IgD-negative memory B cell (primary cell): ENCODE measurements around the gene THAP9. TPM values are rescaled to one million over a fixed set of nuclear protein-coding genes. Genes with fewer than 3 reads are reported as not detected.
A peak's percentile ranks its signal among the peaks of the same experiment; 100 is the strongest.

Experiments used
- H3K27ac Mint-ChIP-seq, 3 donors: one replicate each; pipeline ENCODE4 v1.8.0; 2020 to 2022; ENCODE audit warnings: mild to moderate bottlenecking in 3 of 3, mixed read lengths in 3 of 3, moderate library complexity in 1 of 3
- H3K27me3 Mint-ChIP-seq: one replicate; pipeline ENCODE4 v1.8.0; 2021; ENCODE audit warnings: mixed read lengths
- H3K36me3 Mint-ChIP-seq: one replicate; pipeline ENCODE4 v1.8.0; 2020; ENCODE audit warnings: mild to moderate bottlenecking, mixed read lengths
- H3K4me1 Mint-ChIP-seq, 3 donors: one replicate each; pipeline ENCODE4 v1.8.0; 2020 to 2022; ENCODE audit warnings: mixed read lengths in 3 of 3, mild to moderate bottlenecking in 1 of 3
- H3K4me3 Mint-ChIP-seq, 4 donors: one replicate each; pipeline ENCODE4 v1.8.0; 2020 to 2022; ENCODE audit warnings: mild to moderate bottlenecking in 4 of 4, mixed read lengths in 4 of 4, moderate library complexity in 3 of 4
- H3K9me3 Mint-ChIP-seq, 3 donors: one replicate each; pipeline ENCODE4 v1.8.0; 2020 to 2021; ENCODE audit warnings: mixed read lengths in 3 of 3, mild to moderate bottlenecking in 1 of 3
- polyA plus RNA-seq: library from polyadenylated mRNA; unstranded; fragments of 300-500 nt; fragmentation: Illumina TruSeq; gene quantifications from one replicate; pipeline ENCODE4 v1.2.3, GENCODE V29; 2021

THAP9 gene
- polyA plus RNA-seq, 1 donor from 2014 or later = 2.0 TPM

DNA sequence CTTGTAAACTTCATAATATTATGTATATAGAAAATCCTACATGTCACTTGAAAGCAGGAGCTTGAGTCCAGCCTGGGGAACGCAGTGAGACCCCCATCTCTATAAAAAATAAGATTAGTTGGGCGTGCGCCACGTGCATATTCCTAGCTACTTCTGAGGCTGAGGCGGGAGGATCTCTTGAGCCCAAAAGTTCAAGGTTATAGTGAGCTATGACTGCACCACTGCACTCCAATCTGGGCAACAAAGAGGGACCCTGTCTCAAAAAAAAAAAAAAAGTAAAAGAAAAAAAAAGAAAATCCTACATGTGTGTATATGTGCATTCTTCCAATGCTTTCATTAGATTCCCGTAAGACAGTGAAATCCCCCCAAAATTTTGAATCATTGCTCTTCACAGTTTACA lies 11.2 kb upstream of the THAP9 start:
- Mint-ChIP-seq H3K27me3 (no peaks in the 10 kb centered on the region), H3K36me3 (peaks cover 3% of the 10 kb centered on the region), H3K4me1 (peaks cover 18 to 43% (median 32%) of the 10 kb centered on the region in 3 donors), H3K27ac (peak overlapping the region in 1 of 3 donors; percentile 97), H3K9me3 (no peaks in the 10 kb centered on the region), H3K4me3 (peak overlapping the region; percentile 92 to 99 (median 96))

DNA sequence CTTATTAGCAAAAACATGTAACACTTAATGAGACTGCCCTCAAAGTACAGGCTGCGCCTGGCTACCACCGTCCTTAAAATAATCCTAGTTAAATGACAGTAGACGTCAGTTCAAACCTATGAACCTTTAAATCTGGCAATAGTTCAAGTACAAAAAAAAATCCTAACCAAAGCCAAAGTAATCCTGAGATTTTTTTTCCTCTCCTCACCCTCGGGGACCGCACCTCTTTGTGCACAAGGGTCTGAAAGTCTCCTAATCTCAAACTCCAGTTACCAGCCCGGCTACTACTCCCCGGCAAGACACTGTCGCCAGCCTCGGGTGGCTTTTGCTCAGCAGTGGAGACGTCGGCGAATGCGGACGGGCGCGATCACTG lies 10.0 kb upstream of the THAP9 start:
- H3K4me1 Mint-ChIP-seq = peaks cover 16 to 37% (median 28%) of the 10 kb centered on the region in 3 donors

DNA sequence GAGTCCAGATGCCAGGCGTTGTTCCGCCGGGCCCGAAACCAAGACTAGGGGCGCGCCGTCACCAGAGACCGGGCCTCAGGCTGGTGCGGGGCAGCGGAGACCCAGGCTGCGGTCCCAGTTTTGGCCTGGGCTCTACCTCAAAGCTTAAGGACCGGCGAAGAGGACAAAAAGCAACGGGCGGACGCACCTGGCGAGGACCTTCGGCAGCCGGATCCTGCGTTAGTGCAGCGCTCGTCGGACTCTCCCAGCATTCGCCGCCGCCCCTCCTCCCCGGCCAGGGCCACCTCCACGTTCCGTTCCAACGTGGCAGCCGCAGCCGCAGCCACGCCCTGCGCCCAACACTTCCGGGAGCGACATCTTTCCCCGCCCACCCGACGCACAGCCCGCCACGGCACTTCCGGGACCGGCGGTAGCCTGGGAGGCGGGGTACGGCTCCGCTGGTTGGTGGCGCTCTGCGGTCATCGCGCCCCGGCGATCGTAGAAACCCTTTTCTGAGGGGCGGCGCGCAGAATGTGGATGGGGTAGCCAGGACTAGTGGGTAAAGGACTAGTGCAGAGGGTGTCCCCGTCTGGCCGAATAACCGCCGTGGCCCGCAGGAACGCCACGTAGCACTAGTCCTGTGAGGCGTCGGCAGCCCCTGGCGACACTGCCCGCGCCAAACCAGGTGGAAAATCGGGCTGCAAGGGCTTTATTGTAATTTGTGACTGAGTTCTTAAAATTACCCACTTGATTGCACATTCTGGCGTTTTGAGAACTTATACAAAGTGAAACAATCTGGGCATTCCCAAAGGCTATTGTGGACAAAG lies 9.4 kb upstream of the THAP9 start, which contains the start of gene SEC31A:
TSS of gene SEC31A (minus strand) at position 253 of the 806 bp plus-strand sequence. CDS start 9,217 bp downstream, outside the sequence.
- peaks cover 11 to 33% (median 25%) of the 10 kb centered on the region in 3 donors for H3K4me1 Mint-ChIP-seq
- no peaks in the 10 kb centered on the region for H3K9me3 Mint-ChIP-seq
- peaks cover 6% of the 10 kb centered on the region for H3K36me3 Mint-ChIP-seq
- H3K4me3 Mint-ChIP-seq = peak within 1 kb of the TSS; percentile 92 to 99 (median 96)
- H3K27me3 Mint-ChIP-seq = no peaks in the 10 kb centered on the region
- H3K27ac Mint-ChIP-seq = peak within 1 kb of the TSS; percentile 95 to 98 (median 97)

More for the DNA sequence above, 10.0 kb upstream of the THAP9 start:
- H3K27ac Mint-ChIP-seq = peak overlapping the region; percentile 95 to 98 (median 97)
- H3K4me3 Mint-ChIP-seq = peak overlapping the region; percentile 92 to 99 (median 96)
- H3K9me3 Mint-ChIP-seq = no peaks in the 10 kb centered on the region
- no peaks in the 10 kb centered on the region for H3K27me3 Mint-ChIP-seq
- peaks cover 6% of the 10 kb centered on the region for H3K36me3 Mint-ChIP-seq

DNA sequence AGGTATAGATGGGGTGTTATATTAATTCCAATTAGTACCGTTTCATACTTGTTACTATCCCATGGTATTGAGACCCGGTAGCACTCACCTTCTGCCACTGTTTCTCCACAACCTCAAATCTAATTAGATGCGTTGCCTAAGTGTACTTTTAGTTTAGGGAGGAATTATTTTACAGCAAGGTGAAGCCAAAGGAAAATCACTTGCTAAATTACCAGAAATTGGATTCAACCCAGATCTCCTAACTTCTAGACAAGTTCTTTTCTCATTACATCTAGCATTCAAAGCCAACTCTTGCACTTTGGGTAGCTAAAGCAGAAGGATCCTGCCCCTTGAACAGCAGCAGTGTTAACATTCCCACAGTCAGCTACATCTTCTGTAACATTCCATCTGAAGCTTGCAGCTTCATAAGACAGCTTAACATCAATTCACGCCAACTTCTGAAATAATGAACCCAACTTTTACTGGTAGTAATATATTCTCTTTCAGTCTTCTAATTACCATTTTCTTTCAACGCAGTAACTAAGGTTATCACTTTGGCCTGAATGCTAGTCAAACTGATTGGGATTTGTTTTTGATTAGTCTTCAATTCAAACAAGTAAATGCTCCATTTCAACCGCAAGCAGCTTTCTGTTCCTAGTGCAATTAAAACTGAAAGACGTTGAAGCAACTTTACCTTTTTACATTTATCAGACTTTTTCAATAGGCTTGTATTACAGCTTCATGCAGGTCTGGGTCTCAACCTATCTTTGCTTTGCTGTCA lies 8.6 kb upstream of the THAP9 start:
- H3K27ac Mint-ChIP-seq = peak overlapping the region; percentile 95 to 98 (median 97)
- H3K36me3 Mint-ChIP-seq = peaks cover 6% of the 10 kb centered on the region
- H3K27me3 Mint-ChIP-seq = no peaks in the 10 kb centered on the region
- peak overlapping the region; percentile 92 to 99 (median 96) for H3K4me3 Mint-ChIP-seq
- no peaks in the 10 kb centered on the region for H3K9me3 Mint-ChIP-seq
- H3K4me1 Mint-ChIP-seq = peaks cover 13 to 31% (median 29%) of the 10 kb centered on the region in 3 donors

DNA sequence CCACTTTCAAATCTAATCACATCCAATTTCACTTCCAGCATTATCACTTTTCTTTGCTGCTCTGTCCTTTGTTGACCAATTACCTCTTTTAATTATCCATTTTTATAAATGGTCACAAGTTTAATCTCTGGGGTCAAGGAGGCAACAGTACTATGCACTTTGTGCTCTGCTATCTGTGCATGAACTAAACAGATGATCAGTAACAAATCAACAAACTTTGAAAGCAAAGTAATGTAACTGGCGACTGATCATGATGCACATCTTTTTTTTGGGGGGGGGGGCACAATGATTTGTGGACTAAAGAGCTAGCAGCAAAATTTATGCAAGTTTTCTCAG lies 8.1 kb upstream of the THAP9 start:
- H3K4me1 Mint-ChIP-seq = peaks cover 14 to 34% (median 27%) of the 10 kb centered on the region in 3 donors
- H3K27me3 Mint-ChIP-seq = no peaks in the 10 kb centered on the region
- H3K36me3 Mint-ChIP-seq = peaks cover 4% of the 10 kb centered on the region
- peak overlapping the region; percentile 95 to 98 (median 97) for H3K27ac Mint-ChIP-seq
- no peaks in the 10 kb centered on the region for H3K9me3 Mint-ChIP-seq
- H3K4me3 Mint-ChIP-seq = peak overlapping the region; percentile 23 to 99 (median 94)

DNA sequence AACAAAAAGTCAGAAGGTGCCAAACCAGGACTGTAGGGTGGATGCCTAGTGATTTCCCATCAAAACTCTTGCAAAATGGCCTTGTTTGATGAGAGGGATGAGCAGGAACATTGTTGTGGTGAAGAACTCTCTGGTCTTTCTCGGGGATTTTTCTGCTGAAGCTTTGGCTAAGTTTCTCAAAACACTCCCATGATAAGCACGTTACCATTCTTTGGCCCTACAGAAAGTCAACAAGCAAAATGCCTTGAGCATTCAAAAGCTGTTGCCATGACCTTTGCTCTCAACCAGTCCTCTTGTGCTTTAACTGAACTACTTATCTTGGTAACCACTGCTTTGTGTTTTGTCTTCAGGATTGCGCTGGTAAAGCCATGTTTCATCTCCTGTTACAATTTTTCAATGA lies 6.6 kb upstream of the THAP9 start:
- Mint-ChIP-seq H3K27me3 (no peaks in the 10 kb centered on the region), H3K4me1 (peaks cover 19 to 42% (median 35%) of the 10 kb centered on the region in 3 donors), H3K36me3 (peaks cover 4% of the 10 kb centered on the region), H3K4me3 (peak overlapping the region in 1 of 4 donors; percentile 74), H3K9me3 (no peaks in the 10 kb centered on the region), H3K27ac (peak overlapping the region in 2 of 3 donors; percentile 17 to 87)

DNA sequence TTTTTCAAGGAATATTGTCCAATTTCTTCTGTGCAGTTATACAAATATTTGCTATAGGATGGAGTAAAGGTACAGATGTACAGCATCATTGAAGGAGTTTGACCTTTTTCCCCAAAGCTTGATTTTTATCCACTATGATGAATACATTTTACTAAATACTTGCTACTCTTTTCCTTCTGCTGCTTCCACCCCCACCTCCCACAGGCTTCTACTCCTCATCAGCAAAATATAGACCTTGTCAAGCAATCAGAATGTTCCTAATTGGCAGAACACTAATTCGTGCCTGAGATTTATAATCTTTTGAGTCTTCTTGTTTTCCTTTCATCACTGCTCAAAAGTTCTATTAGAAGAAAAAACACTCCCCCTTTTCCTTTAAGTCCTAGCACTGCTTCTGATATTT lies 3.8 kb upstream of the THAP9 start:
- Mint-ChIP-seq H3K27ac (no peak overlapping the region), H3K4me1 (peaks cover 17 to 28% (median 23%) of the 10 kb centered on the region in 3 donors), H3K27me3 (no peaks in the 10 kb centered on the region), H3K9me3 (no peaks in the 10 kb centered on the region), H3K36me3 (peaks cover 4% of the 10 kb centered on the region), H3K4me3 (no peak overlapping the region)

DNA sequence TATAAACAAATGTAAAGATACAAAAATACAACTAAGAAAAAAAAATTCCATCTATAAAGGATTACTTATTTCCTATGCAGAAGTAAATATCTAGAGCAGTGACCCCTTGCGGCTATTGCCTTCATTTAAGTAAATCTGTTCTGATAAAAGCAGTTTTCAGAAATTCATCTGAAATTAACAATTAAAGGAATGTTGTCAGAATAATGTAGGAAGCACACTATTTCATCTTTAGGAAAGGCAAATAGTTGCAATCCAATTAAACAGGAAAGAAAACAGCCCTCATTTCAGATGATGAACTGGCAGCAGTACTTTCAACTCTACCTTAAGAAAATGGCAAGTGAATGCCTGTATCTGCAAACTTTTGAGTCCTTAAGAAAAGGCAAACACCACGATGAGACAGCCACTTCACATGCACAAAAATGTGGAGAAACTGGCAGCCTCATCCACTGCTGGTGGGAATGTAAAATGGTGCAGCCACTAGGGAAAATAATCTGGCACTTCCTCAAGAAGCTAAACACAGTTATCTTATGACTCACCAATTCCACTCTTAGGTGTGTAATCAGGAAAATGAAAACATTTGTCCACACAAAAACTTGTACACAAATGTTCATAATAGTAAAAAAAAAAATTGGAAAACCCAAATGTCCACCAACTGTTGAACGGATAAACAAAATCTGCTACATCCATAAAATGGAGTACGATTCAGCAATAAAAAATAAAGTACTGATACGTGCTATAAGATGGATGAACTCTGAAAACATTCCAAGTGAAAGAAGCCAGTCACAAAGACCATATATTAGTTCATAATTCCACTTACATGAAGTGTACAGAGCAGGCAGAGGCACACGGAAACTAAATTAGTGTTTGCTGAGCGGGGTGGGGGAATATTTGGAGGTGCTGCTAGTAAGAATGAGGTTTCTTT lies 2.0 kb upstream of the THAP9 start:
- Mint-ChIP-seq H3K36me3 (peaks cover 4% of the 10 kb centered on the region), H3K4me1 (peaks cover 10 to 22% (median 14%) of the 10 kb centered on the region in 3 donors), H3K27ac (peak overlapping the region in 1 of 3 donors; percentile 76)

DNA sequence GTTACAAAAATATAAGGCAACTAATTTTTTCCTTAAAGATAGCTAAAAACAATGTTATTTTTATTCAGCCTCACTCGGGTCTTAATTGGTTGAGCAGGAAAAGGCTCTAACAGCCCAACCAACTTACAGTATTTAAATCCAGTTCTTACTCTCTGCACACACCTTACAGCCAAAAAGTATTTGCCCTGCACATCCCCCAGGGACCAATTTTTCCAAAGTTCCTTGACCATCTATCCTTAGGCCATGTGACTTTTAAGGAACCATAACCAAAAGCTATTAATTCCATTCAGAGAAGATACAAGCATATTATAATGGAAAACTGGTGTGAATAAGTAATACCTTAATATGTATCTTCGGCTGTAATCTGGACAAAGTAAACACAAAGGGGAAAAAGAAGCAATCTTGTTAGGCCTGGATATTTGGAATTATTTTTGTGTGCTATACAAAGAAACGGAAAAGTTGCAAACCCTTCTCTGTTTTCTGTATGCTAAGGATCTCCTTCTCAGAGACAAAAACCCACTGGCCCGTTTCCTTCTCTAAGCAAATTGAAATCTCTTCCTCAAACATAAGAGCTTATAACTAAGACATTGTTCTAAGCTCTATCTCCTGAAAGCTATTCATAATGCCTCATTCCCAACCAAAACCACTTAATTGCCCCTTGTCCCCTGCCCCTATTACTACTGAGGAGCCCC lies 1.0 kb upstream of the THAP9 start:
- Mint-ChIP-seq H3K36me3 (peaks cover 2% of the 10 kb centered on the region), H3K9me3 (no peaks in the 10 kb centered on the region), H3K4me1 (peaks cover 10 to 22% (median 14%) of the 10 kb centered on the region in 3 donors), H3K27me3 (no peaks in the 10 kb centered on the region), H3K27ac (no peak overlapping the region), H3K4me3 (no peak overlapping the region)

More for the DNA sequence above, 2.0 kb upstream of the THAP9 start:
- Mint-ChIP-seq H3K27me3 (no peaks in the 10 kb centered on the region), H3K4me3 (peak overlapping the region in 1 of 4 donors; percentile 78), H3K9me3 (no peaks in the 10 kb centered on the region)

DNA sequence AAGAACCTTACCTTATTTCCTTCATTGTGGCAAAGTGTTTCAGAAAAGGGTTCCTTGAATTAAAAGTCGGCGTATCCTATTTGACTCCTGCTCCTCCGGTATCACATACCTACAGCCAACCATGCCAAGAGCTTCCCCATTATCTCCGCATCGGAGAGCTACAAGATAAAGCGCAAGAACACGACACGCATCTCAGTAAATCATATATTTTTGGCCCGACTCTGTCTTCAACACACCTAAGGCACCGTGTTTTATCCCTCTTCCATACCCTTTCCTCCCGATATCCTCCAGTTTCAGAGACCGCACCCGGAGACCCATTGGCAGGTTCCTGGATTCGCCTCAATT lies 497 bp upstream of the THAP9 start:
- Mint-ChIP-seq H3K9me3 (no peaks in the 10 kb centered on the region), H3K27ac (no peak overlapping the region), H3K4me3 (no peak overlapping the region), H3K36me3 (no peaks in the 10 kb centered on the region), H3K27me3 (no peaks in the 10 kb centered on the region), H3K4me1 (peaks cover 10 to 22% (median 14%) of the 10 kb centered on the region in 3 donors)

DNA sequence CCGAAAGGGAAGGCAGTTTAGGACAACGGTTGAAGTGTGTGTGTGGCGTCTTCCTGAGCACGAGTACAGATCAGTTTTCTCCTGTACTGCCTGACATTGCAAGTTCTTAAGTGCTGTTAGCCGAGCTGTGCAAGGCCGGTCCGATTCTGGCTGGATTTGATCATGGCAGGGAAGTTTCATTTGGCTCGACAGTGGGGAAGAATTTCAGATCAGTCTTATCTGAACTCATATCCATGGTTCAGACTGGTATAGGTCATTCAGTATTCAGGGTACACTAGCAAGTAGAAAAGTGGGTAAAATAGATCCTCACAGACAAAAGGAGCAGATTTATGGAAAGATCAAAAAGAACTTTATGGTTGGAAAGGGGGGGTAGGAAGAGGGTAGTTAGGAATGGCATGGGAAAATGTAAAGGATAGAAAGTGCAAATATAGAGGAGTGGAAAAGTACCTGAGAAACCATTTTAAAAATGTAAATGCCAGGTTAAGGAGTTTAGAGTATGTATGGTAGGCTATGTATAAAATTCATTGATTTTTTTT lies 716 bp downstream of the THAP9 start:
- no peaks in the 10 kb centered on the region for H3K27me3 Mint-ChIP-seq
- no peaks in the 10 kb centered on the region for H3K9me3 Mint-ChIP-seq
- peaks cover 2% of the 10 kb centered on the region for H3K36me3 Mint-ChIP-seq
- no peak overlapping the region for H3K27ac Mint-ChIP-seq
- no peak overlapping the region for H3K4me3 Mint-ChIP-seq
- peaks cover 14 to 25% (median 21%) of the 10 kb centered on the region in 3 donors for H3K4me1 Mint-ChIP-seq

DNA sequence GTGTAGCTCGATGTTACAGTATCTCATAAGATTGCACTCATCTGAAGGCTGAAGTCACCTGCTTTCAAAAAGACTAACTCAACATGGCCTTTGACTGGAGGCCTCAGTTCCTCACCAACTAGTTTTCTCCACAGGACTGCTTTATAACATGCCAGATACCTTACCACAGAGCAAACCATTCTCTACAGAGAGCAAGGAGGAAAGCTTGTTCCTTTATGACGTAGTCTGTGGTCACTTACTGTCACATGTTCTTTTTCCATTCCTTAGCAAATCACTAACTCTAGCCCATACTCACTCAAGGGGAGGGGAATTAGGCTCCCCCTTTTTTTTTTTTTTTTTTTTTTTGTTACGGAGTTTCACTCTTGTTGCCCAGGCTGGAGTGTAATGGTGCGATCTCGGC lies 3.2 kb downstream of the THAP9 start:
- Mint-ChIP-seq H3K27ac (no peak overlapping the region), H3K4me3 (peak overlapping the region in 1 of 4 donors; percentile 27), H3K36me3 (peaks cover 4% of the 10 kb centered on the region), H3K9me3 (no peaks in the 10 kb centered on the region), H3K27me3 (no peaks in the 10 kb centered on the region), H3K4me1 (peaks cover 6 to 11% (median 10%) of the 10 kb centered on the region in 3 donors)

DNA sequence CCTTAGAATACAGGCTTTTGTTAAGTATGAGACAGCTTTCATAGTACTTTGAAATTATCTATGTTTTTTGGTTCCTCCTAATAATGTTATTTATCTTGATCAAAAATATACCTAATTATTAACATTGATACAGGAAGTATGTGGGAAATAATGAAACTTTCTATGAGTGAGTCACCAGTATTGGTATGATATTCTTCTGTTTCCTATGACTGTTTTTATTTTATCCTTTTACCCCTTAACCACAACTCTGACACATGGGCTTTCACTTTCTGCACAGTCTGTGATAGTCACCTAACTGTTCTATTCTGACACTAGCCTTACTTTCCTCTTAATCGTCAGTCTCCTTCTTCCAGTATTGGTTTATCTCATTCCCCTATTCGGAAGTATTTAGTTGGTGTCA lies 4.7 kb downstream of the THAP9 start:
- H3K36me3 Mint-ChIP-seq = peaks cover 4% of the 10 kb centered on the region
- no peaks in the 10 kb centered on the region for H3K27me3 Mint-ChIP-seq
- H3K4me1 Mint-ChIP-seq = peaks cover 6 to 11% (median 7%) of the 10 kb centered on the region in 3 donors
- H3K9me3 Mint-ChIP-seq = no peaks in the 10 kb centered on the region
- peak overlapping the region in 1 of 3 donors; percentile 25 for H3K27ac Mint-ChIP-seq
- peak overlapping the region in 3 of 4 donors; percentile 3 to 46 (median 13) for H3K4me3 Mint-ChIP-seq

DNA sequence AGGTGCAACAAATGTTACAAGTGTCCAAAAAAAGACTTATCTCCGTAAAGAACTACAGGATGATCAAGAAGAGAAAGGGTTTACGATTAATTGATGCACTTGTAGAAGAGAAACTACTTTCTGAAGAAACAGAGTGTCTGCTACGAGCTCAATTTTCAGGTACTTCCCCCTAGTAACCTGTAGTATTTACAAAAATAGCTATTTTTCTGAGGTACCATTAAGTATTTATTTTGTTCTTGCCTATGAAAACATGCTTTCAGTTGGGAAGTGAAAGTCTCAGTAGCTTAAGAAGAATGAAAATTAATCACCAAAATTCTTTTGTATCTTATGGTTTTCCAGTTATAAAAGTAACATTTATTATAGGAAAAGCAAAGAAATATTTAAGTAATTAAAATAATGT lies 5.9 kb downstream of the THAP9 start:
- H3K36me3 Mint-ChIP-seq = peaks cover 4% of the 10 kb centered on the region
- no peak overlapping the region for H3K27ac Mint-ChIP-seq
- H3K4me1 Mint-ChIP-seq = peaks cover 6 to 11% (median 7%) of the 10 kb centered on the region in 3 donors
- peak overlapping the region in 2 of 4 donors; percentile 22 to 82 for H3K4me3 Mint-ChIP-seq
- no peaks in the 10 kb centered on the region for H3K9me3 Mint-ChIP-seq
- H3K27me3 Mint-ChIP-seq = no peaks in the 10 kb centered on the region
